ENCODE measurements around the gene GREB1L. TPM values are rescaled to one million over a fixed set of nuclear protein-coding genes. Genes with fewer than 3 reads are reported as not detected.
"Not testable (repeated sequence)": the region's sequence is repeated elsewhere in the genome, so short reads cannot be mapped to it uniquely, and the experiment has no call there.

Gene GREB1L
- polyA plus RNA-seq, 1 donor, result 7.9 TPM

- no peak for DNase-seq
Observed at GRCh38 chr18:21264651-21265050, 22.6 kb downstream of the GREB1L start.

- DNase-seq, result no peak
Observed at GRCh38 chr18:21265971-21266673, 24.1 kb downstream of the GREB1L start.

DNA sequence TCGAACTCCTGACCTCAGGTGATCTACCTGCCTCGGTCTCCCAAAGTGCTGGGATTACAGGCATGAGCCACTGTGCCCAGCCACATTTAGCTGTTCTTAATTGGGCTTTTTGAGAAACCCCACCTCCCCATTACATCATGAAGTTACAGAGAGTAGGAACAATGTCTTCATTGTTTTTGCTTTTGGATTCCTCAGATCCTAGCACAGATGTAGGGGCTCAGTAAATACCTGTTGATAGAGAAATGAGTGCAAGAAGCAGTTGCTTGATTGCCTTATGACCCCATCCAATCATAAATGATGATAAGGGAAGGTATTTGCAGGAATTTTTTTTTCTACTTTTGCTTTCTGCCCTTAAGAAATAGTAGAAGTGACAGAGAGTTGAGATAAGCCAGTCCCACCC is 25.4 kb downstream of the GREB1L start:
- DNase-seq, result no peak

- DNase-seq, result no peak
Observed at GRCh38 chr18:21269349-21269748, 27.3 kb downstream of the GREB1L start.

DNA sequence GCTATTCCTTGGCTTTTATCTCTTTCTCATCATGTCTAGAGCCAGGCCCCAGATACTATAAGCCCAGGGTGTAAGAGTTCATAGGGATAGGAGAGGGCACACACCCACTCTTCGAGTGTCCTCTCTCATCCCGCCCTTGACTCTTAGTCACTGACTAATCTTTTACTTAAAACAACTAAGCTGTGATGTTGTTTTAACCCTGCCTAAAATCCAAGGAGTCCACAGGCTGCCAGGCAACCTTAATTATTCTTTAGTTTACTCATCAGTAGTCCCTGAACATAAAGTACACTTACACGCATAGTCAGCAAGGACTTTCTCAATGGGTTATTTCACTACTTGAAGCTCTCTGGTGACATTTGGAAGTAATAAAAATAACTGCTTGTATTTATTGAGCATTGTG is 28.4 kb downstream of the GREB1L start:
- no peak for DNase-seq

GRCh38 chr18:21272016-21272579 is 30.1 kb downstream of the GREB1L start:
- DNase-seq, result no peak

- no peak for DNase-seq
Observed at GRCh38 chr18:21273568-21273967, 31.5 kb downstream of the GREB1L start.

DNA sequence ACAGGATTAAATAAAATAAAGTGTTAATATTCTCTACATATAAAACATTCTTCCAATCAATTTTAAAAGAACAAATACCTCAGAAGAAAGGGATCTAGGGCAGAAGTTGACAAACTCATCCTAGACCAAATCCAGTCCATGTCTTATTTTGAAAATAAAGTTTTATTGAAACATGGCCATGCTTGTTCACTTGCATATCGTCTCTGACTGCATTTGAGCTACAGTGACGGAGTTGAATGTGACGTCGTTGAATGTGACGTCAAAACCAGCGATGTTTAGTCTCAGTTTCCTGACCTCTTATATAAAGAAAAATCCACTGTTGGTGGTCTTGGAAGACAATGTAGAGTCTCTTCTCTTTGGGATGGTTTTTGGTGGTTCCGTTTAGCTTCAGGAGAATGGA is 33.6 kb downstream of the GREB1L start:
- DNase-seq, result no peak

DNA sequence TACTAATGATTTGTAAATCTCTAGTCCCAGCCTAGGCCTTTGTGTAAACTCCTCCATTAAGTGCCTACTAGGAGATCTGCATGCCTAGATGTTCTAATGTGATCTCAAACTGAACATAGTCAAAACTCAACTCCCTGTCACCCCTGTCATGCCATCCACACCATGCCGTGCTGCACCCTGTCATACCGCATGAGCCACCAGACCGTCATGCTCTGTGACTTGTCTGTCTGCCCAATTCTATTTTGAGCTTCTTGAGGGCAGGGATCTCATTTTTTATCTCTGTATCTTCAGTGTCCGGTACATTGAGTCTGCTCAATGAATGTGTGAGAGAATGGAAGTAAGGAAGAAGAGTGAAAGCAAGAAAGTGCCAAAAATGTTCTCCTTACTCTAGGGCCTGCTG is 35.5 kb downstream of the GREB1L start:
- no peak for DNase-seq

DNA sequence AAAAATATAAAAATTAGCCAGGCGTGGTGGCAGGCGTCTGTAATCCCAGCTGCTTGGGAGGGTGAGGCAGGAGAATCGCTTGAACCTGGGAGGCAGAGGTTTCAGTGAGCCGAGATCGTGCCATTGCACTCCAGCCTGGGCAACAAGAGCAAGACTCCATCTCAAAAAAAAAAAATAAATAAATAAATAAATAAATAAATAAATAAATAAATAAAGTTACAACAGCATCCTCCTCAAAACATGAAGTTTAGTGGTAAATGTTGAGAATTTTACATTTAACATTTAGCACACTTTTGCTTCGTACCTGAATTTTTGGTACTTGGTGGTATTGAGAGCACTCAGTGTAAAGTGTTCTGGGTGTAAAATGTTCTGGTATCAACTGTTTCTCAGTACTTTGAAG is 36.2 kb downstream of the GREB1L start:
- DNase-seq, result not testable (repeated sequence)

- DNase-seq, result no peak
Observed at GRCh38 chr18:21281603-21282002, 39.6 kb downstream of the GREB1L start.

- DNase-seq, result no peak
Observed at GRCh38 chr18:21284540-21284939, 42.5 kb downstream of the GREB1L start.

DNA sequence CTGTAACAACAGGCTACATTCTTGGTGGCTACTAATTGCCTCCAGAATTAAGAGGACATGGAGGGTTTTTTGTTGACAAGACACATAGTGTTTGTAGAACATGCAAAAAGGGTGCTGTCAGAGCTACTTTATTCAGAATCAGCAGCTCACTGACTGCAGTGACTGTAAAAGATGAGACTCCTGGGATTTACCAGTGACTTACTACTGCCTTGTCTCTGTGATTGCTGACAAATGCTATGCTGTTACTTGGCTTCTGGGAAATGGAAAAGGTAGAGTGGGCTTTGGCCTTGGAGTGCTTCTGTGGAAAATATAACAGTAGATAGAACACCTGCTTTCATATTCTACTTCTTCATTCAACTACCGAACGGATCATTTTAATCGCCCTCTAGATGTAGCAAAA is 47.8 kb downstream of the GREB1L start:
- DNase-seq, result no peak

- no peak for DNase-seq
Observed at GRCh38 chr18:21291106-21291505, 49.1 kb downstream of the GREB1L start.

DNA sequence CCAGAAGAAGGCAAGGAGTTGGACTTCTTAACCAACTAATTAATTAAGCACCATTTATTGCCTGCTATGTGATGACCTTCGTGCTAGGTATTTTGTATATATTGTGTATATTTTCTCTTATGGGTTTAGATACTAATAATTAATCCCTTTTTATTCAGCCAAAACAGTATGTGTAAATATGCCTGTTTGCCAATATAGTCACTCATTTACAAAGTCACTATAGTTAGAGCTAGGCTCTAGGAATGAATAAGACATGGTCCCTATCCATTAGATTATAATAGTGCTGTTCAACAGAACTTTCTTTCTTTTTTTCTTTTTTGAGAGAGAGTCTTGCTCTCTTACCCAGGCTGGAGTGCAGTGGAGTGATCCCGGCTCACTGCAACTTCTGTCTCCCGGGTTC is 51.4 kb downstream of the GREB1L start:
- no peak for DNase-seq

GRCh38 chr18:21295101-21295500 is 53.1 kb downstream of the GREB1L start:
- no peak for DNase-seq

DNA sequence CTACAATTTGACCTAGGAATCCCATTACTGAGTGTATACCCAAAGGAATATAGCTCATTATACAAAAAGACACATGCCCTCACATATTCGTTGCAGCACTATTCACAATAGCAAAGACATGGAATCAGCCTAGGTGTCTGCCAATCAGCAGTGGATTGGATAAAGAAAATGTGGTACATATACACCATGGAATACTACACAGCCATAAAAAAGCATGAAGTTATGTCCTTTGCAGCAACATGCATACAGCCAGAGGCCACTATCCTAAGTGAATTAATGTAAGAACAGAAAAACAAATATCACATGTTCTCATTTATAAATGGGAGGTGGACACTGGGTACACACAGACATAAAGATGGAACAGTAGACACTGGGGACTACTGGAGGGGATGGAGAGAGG is 54.0 kb downstream of the GREB1L start:
- DNase-seq, result no peak

DNA sequence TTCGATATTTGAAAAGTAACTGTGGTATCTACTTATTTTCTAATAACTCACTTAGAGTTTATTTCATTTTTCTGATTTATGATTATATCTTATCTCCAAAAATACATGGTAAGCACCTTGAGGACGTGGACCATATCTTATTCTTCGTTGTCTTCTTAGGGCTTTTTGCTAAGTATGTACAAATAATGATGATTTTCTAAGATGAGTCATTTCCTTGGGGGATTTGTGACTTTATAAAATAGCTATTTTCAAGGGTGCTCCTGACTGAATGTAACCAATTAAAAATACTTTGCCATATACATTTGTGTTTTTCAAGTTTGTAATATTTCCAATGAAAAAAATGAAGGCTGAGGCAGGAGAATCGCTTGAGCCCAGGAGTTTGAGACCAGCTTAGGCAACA is 56.3 kb downstream of the GREB1L start:
- no peak for DNase-seq

DNA sequence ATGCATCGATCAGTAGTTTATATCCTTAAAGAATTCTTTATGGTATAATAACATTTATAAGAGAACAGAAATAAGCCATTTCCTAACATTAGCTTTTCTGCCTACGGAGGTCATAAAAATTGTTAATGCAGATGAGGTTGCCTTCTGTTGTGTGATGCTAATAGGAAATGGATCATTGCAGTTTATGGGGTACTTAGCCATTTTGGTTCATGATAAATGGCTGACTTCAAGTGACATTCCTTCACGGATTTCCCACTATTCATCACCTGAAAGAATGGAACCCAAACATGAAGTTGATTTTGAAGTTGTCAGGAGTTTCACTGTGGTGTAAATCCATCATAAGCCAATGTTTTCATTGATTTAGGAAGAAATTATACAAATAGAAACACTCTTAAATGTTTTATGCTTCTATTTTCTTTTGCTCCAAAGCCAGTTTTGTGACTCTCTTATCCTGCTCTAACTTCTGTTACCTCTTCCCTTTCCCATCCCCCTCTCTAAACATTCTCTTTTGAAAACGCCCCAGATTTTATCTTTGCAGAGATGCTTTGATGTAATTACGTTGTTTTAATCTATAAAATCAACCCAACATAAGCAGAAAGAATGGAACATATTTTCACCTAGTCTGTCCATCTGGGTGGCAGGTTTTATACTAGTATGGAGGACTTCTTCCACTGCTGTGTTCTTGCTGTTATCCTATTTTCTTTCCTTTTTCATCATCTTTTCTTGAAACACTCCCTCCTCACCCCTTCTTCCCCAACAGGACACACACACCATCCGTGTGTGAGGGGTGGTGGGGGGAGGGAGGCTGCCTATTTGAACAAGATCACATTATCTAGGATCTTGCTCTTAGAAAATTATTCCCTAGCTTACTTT is 58.2 kb downstream of the GREB1L start:
- no peak for DNase-seq

DNA sequence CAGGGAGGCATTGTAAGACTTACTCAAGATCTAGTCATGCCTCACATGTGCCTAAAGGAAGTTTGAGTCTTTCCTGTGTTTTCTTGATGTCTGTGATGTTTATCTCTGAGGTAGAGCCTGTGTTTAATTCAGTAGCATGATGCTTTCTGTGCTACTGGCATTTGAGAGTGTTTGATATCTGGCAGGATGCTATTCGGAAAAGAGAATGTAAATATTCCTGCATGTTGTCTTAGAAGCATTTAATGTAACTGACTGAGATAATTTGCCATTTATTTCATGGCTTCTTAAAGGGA is 58.8 kb downstream of the GREB1L start:
- no peak for DNase-seq

DNA sequence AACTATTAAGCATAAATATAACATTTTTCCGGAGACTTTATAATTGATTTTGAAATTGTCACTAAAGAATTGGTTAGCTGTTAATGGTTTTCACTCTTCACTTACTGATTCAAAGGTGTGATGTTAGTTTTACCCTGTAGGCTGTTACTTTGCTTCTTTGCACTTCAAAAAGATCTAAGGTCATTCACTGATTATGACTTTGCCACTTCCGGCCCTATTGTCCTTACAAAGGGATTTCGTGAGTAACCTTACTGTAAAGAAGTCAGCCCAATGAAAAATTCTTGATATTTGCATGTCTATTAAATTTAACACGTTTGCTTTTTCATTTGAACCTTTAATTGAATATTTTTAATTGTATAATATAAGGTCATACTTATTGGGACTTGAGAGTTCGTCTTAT is 61.4 kb downstream of the GREB1L start:
- no peak for DNase-seq

GRCh38 chr18:21303895-21304294 is 61.9 kb downstream of the GREB1L start:
- no peak for DNase-seq

DNA sequence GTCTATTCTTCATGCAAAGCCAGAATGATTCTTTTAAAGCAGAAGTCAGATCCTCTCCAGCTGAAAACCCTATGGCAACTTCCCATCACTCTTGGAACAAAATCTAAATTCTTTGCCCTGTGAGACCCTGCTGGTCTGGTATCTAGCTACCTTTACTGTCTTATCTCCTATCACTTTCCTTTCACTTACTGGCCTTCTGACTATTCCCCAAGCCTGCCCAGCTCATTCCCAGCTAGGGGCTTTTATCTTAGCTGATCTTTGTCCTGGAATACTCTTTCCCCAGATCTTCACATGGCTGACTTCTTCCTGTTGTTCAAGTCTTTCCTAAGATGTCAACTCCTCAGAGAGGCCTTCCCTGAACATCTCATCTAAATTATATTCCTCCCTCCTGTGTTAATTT is 63.6 kb downstream of the GREB1L start:
- DNase-seq, result no peak

GRCh38 chr18:21306368-21306767 is 64.3 kb downstream of the GREB1L start:
- DNase-seq, result no peak
